ENCODE data around the gene PIM2.
"Not testable (repeated sequence)": the region's sequence is repeated elsewhere in the genome, so short reads cannot be mapped to it uniquely, and the experiment has no call there.

PIM2 gene

GRCh38 chrX:48872017-48872416, 46.8 kb downstream of the PIM2 start:
- DNase-seq (ENCODE audit: low spot score): not testable (repeated sequence)

GRCh38 chrX:48864210-48864609, 54.6 kb downstream of the PIM2 start:
- DNase-seq (ENCODE audit: low spot score): no peak

Small RNAs within 50 kb of the gene (small RNA-seq; reads per million reads assigned to genes)
- gene RNU6-722P: 0 to 0.04 reads per million in 2 experiments
